HepG2 (cell line): Measurements from ENCODE around the gene WNT6. TPM values are rescaled to one million over a fixed set of nuclear protein-coding genes. Genes with fewer than 3 reads are reported as not detected.

Source experiments
- ATRX ChIP-seq: sonication (generic); formaldehyde crosslinking; IDR thresholded peaks from 2 replicates; pipeline ENCODE4 v1.4.0; 2020; ENCODE audit warnings: missing genetic modification reagents, borderline replicate concordance
- DBP ChIP-seq: sonication (generic); formaldehyde crosslinking; IDR thresholded peaks from 2 replicates; pipeline ENCODE4 v1.4.0; 2020; ENCODE audit warnings: missing genetic modification reagents; ENCODE audit errors: not compliant biosample characterization
- HBP1 ChIP-seq: IDR thresholded peaks from 2 replicates; pipeline ENCODE4 v1.6.1; 2016; ENCODE audit warnings: low read depth, control low read depth
- HOXD1 ChIP-seq: sonication (generic); formaldehyde crosslinking; IDR thresholded peaks from 2 replicates; pipeline ENCODE4 v1.5.0; 2020; ENCODE audit warnings: missing genetic modification reagents
- ISX ChIP-seq: sonication (generic); formaldehyde crosslinking; conservative IDR thresholded peaks from 2 replicates; pipeline ENCODE4 v1.5.0; 2020; ENCODE audit warnings: missing genetic modification reagents
- MED8 ChIP-seq: sonication (generic); formaldehyde crosslinking; IDR thresholded peaks from 2 replicates; pipeline ENCODE4 v1.8.1; 2023; ENCODE audit warnings: mild to moderate bottlenecking, missing genetic modification reagents; ENCODE audit not compliant: insufficient replicate concordance
- NFIC ChIP-seq: IDR thresholded peaks from 2 replicates; pipeline ENCODE4 v1.6.1; 2012; ENCODE audit warnings: mild to moderate bottlenecking, low read length, inconsistent platforms
- NONO ChIP-seq, 2 experiments: fragments of 450-650 bp in 1 of 2; sonication (generic) in 1 of 2; formaldehyde crosslinking in 1 of 2; IDR thresholded peaks in 1 of 2; conservative IDR thresholded peaks in 1 of 2; 2 replicates each; pipeline versions ENCODE4 v1.6.1 to v1.8.0; 2017 to 2022; ENCODE audit warnings: mild to moderate bottlenecking in 1 of 2, missing genetic modification reagents in 1 of 2, moderate library complexity in 1 of 2
- POGK ChIP-seq: sonication (generic); formaldehyde crosslinking; conservative IDR thresholded peaks from 2 replicates; pipeline ENCODE4 v1.8.0; 2022; ENCODE audit warnings: mild to moderate bottlenecking, moderate library complexity, missing genetic modification reagents
- REXO4 ChIP-seq: sonication (generic); formaldehyde crosslinking; IDR thresholded peaks from 2 replicates; pipeline ENCODE4 v1.8.0; 2022; ENCODE audit warnings: missing genetic modification reagents, mild to moderate bottlenecking, borderline replicate concordance
- RFX1 ChIP-seq: fragments of 450-650 bp; IDR thresholded peaks from 2 replicates; pipeline ENCODE4 v1.6.1; 2017
- SMARCC2 ChIP-seq: fragments of 450-650 bp; IDR thresholded peaks from 2 replicates; pipeline ENCODE4 v1.6.1; 2017; ENCODE audit warnings: antibody characterized with exemption, mild to moderate bottlenecking
- SRF ChIP-seq: IDR thresholded peaks from 2 replicates; pipeline ENCODE4 v1.6.1; 2011; ENCODE audit warnings: mild to moderate bottlenecking, low read depth, low read length, moderate library complexity
- USF2 ChIP-seq, 2 experiments: sonication (generic) in 1 of 2; formaldehyde crosslinking in 1 of 2; IDR thresholded peaks; 2 replicates each; pipeline versions ENCODE4 v1.5.1 to v1.6.1; 2011 to 2020; ENCODE audit warnings: borderline replicate concordance in 1 of 2, low read depth in 1 of 2, low read length in 1 of 2, mild to moderate bottlenecking in 1 of 2, missing genetic modification reagents in 1 of 2, moderate library complexity in 1 of 2
- ZEB1 ChIP-seq: IDR thresholded peaks from 2 replicates; pipeline ENCODE4 v1.6.1; 2012; ENCODE audit warnings: mild to moderate bottlenecking, low read depth, inconsistent platforms; ENCODE audit not compliant: insufficient replicate concordance
- ZNF10 ChIP-seq: sonication (generic); formaldehyde crosslinking; IDR thresholded peaks from 2 replicates; pipeline ENCODE4 v1.4.0; 2020; ENCODE audit warnings: mild to moderate bottlenecking, low read depth, missing genetic modification reagents, borderline replicate concordance
- ZNF207 ChIP-seq: fragments of 450-650 bp; IDR thresholded peaks from 2 replicates; pipeline ENCODE4 v1.6.1; 2016; ENCODE audit warnings: antibody characterized with exemption, borderline replicate concordance
- ZNF253 ChIP-seq: sonication (generic); formaldehyde crosslinking; IDR thresholded peaks from 2 replicates; pipeline ENCODE4 v1.8.0; 2022; ENCODE audit warnings: mild to moderate bottlenecking, missing genetic modification reagents, borderline replicate concordance
- ZNF260 ChIP-seq: sonication (generic); formaldehyde crosslinking; IDR thresholded peaks from 2 replicates; pipeline ENCODE4 v1.4.0; 2020; ENCODE audit warnings: missing genetic modification reagents, low read depth, mild to moderate bottlenecking, borderline replicate concordance
- ZNF879 ChIP-seq: sonication (generic); formaldehyde crosslinking; IDR thresholded peaks from 2 replicates; pipeline ENCODE4 v1.8.1; 2023; ENCODE audit warnings: missing genetic modification reagents
- ZZZ3 ChIP-seq: sonication (generic); formaldehyde crosslinking; IDR thresholded peaks from 2 replicates; pipeline ENCODE4 v1.4.0; 2020; ENCODE audit warnings: missing genetic modification reagents, mild to moderate bottlenecking, borderline replicate concordance
- polyA plus RNA-seq, 8 experiments: library from polyadenylated mRNA; depleted of rRNA in 3 of 8; stranded (reverse) in 7 of 8; unstranded in 1 of 8; fragments of >200 nt; fragmentation: Illumina TruSeq in 4 of 8; extraction: Trizol in 4 of 8; gene quantifications; 2 replicates each; pipeline versions ENCODE4 v1.2.1 to v1.2.3, GENCODE V29; 2011 to 2016; ENCODE audit warnings: low read depth in 4 of 8, missing spikeins in 1 of 8, mixed read lengths in 1 of 8; ENCODE audit not compliant: insufficient read depth in 1 of 8
- total RNA-seq, 5 experiments: library from RNA; depleted of rRNA; stranded (reverse); fragments of >200 nt; fragmentation: Illumina TruSeq; extraction: Trizol; gene quantifications; 2 replicates each; pipeline ENCODE4 v1.2.3, GENCODE V29; 2016; ENCODE audit warnings: low read depth in 1 of 5

The WNT6 gene
- total and polyA plus RNA-seq, 2 of the 13 experiments (the other 11 are each of a cell fraction or from before 2014, with no cell fraction given): 0.20 TPM; not detected in 1

- no peak for TF ChIP-seq NONO (IDR thresholded peaks at IDR 0.05)
- peak; percentile 47; the same call in 1 of the 2 replicates for TF ChIP-seq NONO (CRISPR knock-in tag; conservative IDR thresholded peaks at IDR 0.05)
- no peak for TF ChIP-seq HBP1 (CRISPR knock-in tag)
- TF ChIP-seq ZNF207: no peak
- peak; percentile 34 for TF ChIP-seq POGK (CRISPR knock-in tag)
- TF ChIP-seq ZNF879 (CRISPR knock-in tag): no peak
- TF ChIP-seq ISX (CRISPR knock-in tag): no peak
- TF ChIP-seq DBP (CRISPR knock-in tag): no peak
- TF ChIP-seq ZZZ3: no peak
- no peak for TF ChIP-seq SRF
- TF ChIP-seq ZNF253 (CRISPR knock-in tag): no peak
- TF ChIP-seq ZNF10 (CRISPR knock-in tag): no peak
- TF ChIP-seq USF2 (IDR thresholded peaks at IDR 0.05; ENCODE audit: low read depth, low read length): peak; percentile 21; the same call in 1 of the 2 replicates
- no peak for TF ChIP-seq USF2 (CRISPR knock-in tag; IDR thresholded peaks at IDR 0.05; ENCODE audit: borderline replicate concordance)
- TF ChIP-seq ZEB1: no peak
- no peak for TF ChIP-seq REXO4 (CRISPR knock-in tag)
- TF ChIP-seq SMARCC2: no peak
- no peak for TF ChIP-seq ZNF260 (CRISPR knock-in tag)
- TF ChIP-seq NFIC: no peak
- no peak for TF ChIP-seq HOXD1
- TF ChIP-seq RFX1: no peak
- no peak for TF ChIP-seq ATRX (CRISPR knock-in tag)
- no peak for TF ChIP-seq MED8 (CRISPR knock-in tag)
Measured at GRCh38 chr2:218892693-218893348, 33.2 kb downstream of the WNT6 start (continued).
